Fibroblast of gingiva (primary cell): ENCODE results near the gene ADAMTS14.
"Not testable (repeated sequence)": the region's sequence is repeated elsewhere in the genome, so short reads cannot be mapped to it uniquely, and the experiment has no call there.

Source experiments
- DNase-seq: peaks from one replicate; pipeline ENCODE4 v3.0.0-alpha.2; 2011; ENCODE audit warnings: low read depth

ADAMTS14 gene

GRCh38 chr10:70672165-70673042 lies at the start of gene ADAMTS14:
ADAMTS14 (plus strand) TSS chr10:70672506; CDS start chr10:70672803, 297 bp downstream.
- peak; percentile 50 for DNase-seq

GRCh38 chr10:70622541-70622940 lies 49.8 kb upstream of the ADAMTS14 start:
- DNase-seq = no peak

GRCh38 chr10:70622981-70623844 lies 49.1 kb upstream of the ADAMTS14 start:
- peak; percentile 53 for DNase-seq

- no peak for DNase-seq
Measured at GRCh38 chr10:70626056-70626455, 46.2 kb upstream of the ADAMTS14 start.

GRCh38 chr10:70629338-70629737 lies 43.0 kb upstream of the ADAMTS14 start:
- no peak for DNase-seq

GRCh38 chr10:70631735-70632134 lies 40.6 kb upstream of the ADAMTS14 start:
- not testable (repeated sequence) for DNase-seq

- no peak for DNase-seq
Measured at GRCh38 chr10:70634011-70634410, 38.3 kb upstream of the ADAMTS14 start.

GRCh38 chr10:70634515-70634914 lies 37.8 kb upstream of the ADAMTS14 start:
- not testable (repeated sequence) for DNase-seq

GRCh38 chr10:70639640-70640383 lies 32.5 kb upstream of the ADAMTS14 start:
- DNase-seq = not testable (repeated sequence)

GRCh38 chr10:70643272-70643671 lies 29.0 kb upstream of the ADAMTS14 start:
- DNase-seq = not testable (repeated sequence)

GRCh38 chr10:70644959-70645358 lies 27.3 kb upstream of the ADAMTS14 start:
- not testable (repeated sequence) for DNase-seq

GRCh38 chr10:70647086-70647485 lies 25.2 kb upstream of the ADAMTS14 start:
- DNase-seq = no peak

GRCh38 chr10:70648427-70648826 lies 23.9 kb upstream of the ADAMTS14 start:
- no peak for DNase-seq

- no peak for DNase-seq
Measured at GRCh38 chr10:70649526-70649925, 22.8 kb upstream of the ADAMTS14 start.

GRCh38 chr10:70650104-70650503 lies 22.2 kb upstream of the ADAMTS14 start:
- DNase-seq = no peak

- no peak for DNase-seq
Measured at GRCh38 chr10:70650718-70651117, 21.6 kb upstream of the ADAMTS14 start.

GRCh38 chr10:70651661-70652060 lies 20.6 kb upstream of the ADAMTS14 start:
- DNase-seq = no peak

GRCh38 chr10:70652761-70653657 lies 19.3 kb upstream of the ADAMTS14 start:
- DNase-seq = peak; percentile 84

GRCh38 chr10:70655316-70655715 lies 17.0 kb upstream of the ADAMTS14 start:
- DNase-seq = no peak

- DNase-seq = peak; percentile 82
Measured at GRCh38 chr10:70656489-70656888, 15.8 kb upstream of the ADAMTS14 start.

- peak; percentile 13 for DNase-seq
Measured at GRCh38 chr10:70657041-70657440, 15.3 kb upstream of the ADAMTS14 start.
